ENCODE results near the gene SPTB.
"Not testable (repeated sequence)": the region's sequence is repeated elsewhere in the genome, so short reads cannot be mapped to it uniquely, and the experiment has no call there.

Gene SPTB

DNA sequence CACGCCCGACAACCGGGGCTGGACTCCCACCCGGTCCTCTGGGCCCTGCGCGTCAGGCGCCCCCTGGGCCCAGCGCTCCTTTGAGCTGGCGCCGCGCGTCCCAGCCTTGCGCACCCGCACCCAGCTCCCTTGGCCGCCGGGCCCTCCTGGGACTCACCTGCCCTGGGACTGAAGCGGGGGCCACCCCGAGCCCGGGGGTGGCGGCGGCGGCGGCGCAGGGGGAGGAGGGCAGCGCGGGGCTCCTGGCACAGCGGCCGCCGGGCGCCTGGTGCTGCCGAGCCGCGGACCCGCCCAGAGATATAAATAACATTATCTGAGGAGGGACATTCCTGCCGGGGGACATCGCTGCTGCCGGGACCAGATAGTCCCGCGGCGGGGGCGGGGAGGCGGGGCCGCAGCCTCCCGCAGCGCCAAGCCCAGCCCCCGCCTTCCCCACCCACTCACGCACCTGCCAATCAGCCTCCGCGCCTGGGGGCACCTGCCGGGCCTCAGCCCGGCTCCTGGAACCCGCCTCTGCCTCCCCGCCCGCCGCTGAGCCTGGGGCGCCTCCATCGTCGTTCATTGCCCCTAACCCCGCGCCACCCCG lies at the start of gene SPTB:
Gene SPTB, minus strand, starts transcription at position 273 of the 586 bp plus-strand sequence. CDS start 56,813 bp downstream, outside the sequence.
- peak; percentile 45 to 63 for DNase-seq (ENCODE audit: low read depth in 2 of 2)

DNA sequence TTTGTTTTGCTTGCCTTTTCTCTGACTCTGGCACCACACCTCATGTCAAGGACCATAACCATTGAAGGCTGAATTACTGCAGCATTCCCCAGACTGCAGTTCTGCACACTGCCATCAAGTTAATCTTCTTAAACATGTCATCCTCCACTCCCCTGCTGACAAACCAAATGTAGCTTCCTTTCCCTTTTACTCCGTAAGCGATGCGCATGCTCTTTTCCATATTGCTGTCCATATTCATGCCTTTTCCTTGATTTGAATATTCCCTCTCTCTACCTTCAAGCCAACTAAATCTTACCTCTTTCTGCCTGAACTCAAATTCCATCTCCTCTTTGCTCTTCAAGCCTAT lies 49.3 kb upstream of the SPTB start:
- DNase-seq (ENCODE audit: low read depth in 2 of 2), result no peak

DNA sequence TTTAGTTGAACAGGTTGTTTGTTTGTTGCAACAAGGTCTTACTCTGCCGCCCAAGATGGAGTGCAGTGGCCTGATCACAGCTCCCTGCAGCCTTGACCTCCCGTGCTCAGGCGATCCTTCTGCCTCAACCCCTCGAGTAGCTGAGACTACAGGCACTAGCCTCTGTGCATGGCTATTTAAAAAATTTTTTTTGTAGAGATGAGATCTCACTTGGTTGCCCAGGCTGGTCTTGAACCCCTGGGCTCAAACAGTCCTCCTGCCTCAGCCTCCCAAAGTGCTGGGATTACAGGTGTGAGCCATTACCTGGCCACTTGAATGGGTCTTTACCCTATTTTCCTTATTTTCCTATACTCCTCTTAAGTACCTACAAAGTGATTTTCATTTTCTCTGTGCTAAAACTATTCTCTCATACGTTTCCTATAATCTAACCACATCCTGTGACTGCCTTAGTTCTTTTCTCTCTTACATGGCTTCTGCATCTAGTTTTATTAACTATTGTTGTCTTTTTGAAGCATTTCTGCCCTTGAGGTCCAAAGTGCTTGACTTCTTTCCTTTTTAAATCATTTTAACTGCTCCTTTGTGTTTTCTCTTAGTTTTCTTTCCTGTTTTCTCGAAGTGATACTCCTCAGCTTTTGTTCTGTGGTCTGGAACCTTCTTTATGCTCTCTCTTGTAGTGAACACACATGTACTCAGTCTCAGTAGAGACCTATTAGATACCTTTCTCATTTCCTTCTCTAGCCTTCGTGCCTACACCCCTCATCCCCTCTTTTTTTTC lies 48.7 kb upstream of the SPTB start:
- DNase-seq (ENCODE audit: low read depth in 2 of 2), result no peak

DNA sequence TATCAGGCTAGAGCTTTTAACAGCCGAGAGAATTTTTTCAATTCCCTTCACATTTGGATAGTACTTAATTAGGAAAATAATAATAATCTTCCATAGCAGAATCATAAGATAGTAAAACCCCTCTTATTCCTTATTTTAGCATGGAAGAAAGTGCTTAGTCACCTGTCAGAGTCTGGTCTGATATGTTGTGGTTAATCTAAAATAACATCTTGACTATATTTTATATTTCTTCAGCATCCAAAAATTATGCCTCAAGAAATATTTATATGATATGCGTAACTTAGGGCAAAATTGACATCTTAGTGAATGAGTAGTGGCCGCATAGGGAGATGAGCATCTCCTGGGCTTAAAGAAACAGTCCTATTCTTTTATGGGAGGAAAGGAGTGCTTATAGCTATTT lies 47.3 kb upstream of the SPTB start:
- DNase-seq (ENCODE audit: low read depth in 2 of 2), result no peak

DNA sequence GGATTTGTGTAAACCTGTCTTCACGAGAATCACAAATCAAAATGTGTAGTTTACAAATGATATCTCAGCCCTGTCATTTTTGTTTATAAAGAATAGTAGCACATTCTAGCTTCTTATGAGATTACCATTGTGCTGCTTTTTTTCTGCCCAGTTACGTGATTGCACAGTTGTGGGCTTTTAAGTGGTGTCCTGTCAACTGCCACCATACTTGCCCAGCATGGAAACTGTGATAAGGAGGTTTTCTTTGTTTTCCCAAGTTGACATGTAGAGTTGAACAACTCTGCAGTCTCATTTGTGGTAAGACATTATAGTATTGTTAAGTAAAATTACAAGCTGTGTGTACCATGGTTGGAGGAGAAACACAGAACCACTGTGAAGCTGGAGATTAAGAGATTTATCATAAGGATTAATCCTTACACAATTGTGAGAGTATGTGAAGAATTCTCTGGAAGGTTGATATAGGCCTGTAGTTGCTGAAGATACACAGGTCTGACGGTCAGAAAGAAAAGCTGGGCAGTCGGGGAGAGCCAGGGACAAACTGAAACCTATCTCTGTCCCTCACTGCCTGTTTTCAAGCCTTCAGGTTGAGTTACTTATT lies 46.8 kb upstream of the SPTB start:
- no peak for DNase-seq (ENCODE audit: low read depth in 2 of 2)

DNA sequence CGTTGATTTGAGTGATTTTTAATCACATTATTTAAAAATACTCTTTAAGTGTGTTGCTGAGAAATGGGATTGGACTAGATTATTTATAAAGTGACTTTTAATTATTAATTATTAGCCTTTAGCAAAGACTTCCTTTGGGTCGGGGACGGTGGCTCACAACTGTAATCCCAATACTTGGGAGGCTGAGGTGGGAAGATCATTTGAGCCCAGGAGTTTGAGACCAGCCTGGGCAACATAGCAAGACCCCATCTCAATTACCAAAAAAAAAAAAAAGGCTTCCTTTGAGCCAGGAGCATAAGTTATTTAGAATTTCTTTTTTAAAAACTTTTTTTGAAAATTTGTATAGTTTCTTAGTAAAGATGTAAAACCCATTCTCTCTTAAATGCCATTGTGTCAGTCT lies 43.3 kb upstream of the SPTB start:
- DNase-seq (ENCODE audit: low read depth in 2 of 2), result no peak

DNA sequence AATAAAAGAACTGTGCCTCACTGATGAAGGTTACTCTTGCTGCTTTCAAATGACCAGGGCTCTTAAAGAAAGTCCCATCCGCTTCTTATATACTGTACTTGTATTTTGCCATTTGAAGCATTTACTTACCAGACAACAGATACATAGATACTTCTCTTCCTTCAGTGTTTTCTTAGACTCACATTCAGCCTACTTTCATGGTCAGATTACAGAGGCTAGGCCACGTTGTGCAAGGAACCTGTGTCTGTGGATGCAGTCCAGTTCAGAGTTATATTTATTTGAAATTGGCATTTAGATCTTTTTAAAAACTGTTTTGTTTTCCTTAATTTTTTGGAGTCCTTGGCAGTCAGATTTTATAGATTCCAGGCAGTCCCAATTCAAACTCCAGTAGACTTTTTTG lies 40.8 kb upstream of the SPTB start:
- no peak for DNase-seq (ENCODE audit: low read depth in 2 of 2)

DNA sequence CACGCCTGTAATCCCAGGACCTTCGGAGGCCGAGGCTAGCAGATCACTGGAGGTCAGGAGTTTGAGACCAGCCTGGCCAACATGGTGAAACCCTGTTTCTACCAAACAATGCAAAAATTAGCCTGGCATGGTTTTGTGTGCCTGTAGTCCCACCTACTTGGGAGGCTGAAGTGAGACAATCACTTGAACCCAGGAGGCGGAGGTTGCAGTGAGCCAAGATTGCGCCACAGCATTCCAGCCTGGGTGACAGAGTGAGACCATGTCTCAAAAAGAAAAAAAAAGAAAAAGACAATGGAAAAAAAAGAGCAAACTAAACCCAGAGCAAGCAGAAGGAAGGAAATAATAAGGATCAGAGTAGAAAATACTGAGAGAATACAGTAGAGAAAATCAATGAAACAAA lies 39.9 kb upstream of the SPTB start:
- DNase-seq (ENCODE audit: low read depth in 2 of 2), result no peak

DNA sequence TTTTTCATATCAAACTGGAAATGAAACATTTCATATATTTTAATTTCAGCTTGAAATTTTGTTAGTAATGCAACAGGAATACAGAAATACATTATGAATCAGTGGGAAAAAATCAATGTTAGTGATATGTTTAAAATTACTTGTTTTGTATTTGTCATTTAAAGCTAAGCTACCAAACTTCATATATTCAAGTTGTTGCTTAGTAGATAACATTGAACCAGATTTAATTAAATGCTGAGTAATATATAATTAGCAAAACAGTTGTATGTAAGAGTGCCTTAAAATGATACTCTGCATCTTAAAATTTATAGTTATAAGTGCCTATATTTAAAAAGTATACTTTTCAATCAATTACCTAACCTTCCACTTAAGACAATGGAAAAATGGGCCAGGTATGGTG lies 39.5 kb upstream of the SPTB start:
- DNase-seq (ENCODE audit: low read depth in 2 of 2), result no peak

DNA sequence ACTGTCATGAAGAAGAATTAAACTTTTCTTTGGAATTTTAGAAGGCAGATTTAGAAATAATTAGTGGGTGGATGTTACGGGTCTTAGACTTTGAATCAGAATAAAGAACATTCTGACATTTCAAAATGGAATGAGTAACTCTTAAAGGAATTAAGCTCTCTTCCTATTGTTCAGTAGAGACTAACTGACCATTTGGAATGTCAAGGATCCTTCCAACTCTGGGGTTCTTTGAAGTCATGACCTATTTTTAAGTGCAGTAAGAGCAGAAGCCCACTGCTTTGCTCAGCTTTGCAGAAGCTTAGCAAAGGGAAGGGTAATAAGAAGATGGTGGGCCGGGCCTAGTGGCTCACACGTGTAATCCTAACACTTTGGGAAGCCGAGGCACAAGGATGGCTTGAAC lies 38.5 kb upstream of the SPTB start:
- no peak for DNase-seq (ENCODE audit: low read depth in 2 of 2)

DNA sequence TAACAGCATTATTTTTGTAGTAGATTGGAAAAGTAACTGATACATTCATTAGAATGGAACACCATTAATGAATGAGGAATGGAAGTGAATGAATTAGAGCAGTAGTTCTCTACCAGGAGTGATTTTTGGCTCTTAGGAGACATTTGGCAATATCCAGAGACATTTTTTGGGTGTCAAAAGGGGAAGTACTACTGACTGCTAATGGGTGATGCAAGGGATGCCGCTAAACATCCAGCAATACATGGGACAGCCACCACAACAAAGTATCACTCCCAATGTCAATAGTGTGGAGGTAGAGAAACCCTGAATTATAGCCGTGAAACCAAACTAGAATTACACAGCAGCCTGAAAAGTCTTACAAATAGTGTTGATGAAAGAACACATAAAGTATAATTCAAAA lies 36.1 kb upstream of the SPTB start:
- DNase-seq (ENCODE audit: low read depth in 2 of 2), result no peak

DNA sequence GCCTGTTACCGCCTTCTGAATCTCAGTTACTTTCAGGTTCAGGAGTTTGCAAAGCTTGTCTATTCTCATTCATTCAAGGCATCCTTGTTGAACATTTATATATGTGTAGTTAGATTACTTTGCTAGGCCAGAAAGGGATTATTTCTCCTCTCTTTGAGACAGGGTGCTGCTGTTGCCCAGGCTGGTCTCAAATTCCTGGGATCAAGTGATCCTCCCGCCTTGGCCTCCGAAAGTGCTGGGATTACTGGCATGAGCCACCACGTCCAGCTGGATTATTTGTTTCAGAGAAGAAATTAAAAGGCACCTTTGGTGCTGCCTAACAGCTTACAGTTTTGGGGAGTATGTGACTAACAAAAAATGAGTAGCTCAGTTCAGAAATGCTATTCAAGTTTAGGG lies 35.3 kb upstream of the SPTB start:
- no peak for DNase-seq (ENCODE audit: low read depth in 2 of 2)

DNA sequence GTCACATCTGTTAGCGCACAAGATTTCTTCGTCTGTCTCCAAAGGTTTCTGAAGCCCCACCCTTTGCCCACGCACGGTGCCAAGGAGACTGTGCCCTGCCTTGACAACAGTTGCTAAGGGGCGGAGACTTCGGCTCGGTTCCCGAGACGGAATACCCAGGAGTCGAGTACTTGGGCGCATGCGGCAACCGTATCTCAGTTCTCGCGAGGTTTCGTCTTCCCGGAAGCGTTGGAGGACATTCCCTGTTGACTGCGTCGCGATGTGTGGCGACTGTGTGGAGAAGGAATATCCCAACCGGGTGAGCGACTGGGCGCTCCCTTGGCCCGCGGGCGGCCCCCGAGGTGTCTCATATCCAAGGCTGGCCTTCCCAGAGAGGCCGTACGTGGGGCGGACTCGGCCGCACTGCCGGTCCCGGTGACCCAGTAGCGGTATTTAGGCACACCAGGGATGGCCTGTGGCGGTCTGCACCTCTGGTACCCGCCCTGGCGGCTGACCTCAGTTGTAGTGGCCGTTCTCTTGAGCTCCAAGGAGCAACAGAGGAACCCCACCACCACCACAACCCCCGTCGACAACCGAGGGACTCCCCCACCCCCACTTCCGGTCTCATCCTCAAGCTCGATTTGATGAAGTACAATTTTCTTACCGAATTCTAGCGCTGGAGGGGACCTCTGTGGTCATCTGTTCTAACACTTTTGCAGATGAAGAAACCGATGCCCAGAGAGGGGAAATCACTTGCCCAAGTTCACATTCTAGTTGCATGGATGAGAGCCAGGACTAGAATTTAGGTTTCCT lies 34.7 kb upstream of the SPTB start, which contains the start of gene CHURC1:
Gene CHURC1, plus strand, starts transcription at position 219 of the 792 bp plus-strand sequence. Its CDS starts 41 bp downstream, at position 260.
- peak; percentile 95 to 96 for DNase-seq (ENCODE audit: low read depth in 2 of 2)

DNA sequence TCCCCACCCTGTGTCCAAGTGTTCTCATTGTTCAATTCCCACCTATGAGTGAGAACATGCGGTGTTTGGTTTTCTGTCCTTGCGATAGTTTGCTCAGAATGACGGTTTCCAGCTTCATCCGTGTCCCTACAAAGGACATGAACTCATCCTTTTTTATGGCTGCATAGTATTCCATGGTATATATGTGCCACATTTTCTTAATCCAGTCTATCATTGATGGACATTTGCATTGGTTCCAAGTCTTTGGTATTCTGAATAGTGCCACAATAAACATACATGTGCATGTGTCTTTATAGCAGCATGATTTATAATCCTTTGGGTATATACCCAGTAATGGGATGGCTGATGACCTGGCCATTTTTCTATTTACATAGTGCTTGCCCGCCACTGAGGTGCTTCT lies 33.8 kb upstream of the SPTB start:
- DNase-seq (ENCODE audit: low read depth in 2 of 2), result not testable (repeated sequence)

DNA sequence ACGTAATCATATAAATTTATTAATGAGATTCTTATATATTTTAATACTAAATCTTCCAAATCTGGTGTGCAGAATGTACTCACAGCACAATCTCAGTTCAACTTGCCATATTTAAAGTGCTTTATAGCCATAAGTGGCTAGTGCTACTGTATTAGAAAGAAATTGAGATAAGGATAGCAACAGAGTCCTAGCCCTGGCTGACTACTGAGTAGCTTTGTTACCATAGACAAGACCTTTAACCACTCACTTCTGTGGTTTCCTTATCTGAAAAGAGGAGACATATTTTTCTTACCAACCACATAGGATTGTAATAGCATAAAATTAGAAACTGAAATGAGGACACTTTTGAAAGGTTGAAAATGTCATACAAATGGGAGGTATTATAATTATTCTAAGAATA lies 32.6 kb upstream of the SPTB start:
- no peak for DNase-seq (ENCODE audit: low read depth in 2 of 2)

DNA sequence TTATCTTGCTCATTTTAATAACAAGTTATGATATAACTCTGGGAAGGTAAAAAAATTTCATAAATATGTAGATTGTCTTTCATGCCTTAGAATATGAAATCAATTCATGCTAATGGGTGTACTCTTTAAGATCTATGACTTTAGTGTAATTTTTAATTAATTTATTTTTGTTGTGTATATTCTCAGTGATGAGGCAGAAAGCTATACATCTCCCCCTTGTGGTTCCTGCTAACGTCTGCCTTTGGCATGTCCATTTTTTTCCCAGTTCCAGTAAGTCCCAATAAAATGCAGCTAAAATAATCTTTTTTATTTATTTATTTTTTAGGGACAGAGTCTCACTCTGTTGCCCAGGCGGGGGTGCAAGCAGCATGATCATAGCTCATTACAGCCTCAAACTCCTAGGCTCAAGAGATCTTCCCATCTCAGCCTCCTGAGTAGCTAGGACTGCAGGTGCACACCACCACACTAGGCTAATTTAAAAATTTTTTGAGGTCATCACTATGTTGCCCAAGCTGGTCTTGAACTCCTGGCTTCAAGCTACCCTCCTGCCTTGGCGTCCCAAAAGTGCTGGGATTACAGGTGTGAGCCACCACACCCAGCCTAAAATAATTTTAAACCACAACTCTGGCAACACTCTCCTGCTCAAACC lies 31.3 kb upstream of the SPTB start:
- DNase-seq (ENCODE audit: low read depth in 2 of 2), result no peak

DNA sequence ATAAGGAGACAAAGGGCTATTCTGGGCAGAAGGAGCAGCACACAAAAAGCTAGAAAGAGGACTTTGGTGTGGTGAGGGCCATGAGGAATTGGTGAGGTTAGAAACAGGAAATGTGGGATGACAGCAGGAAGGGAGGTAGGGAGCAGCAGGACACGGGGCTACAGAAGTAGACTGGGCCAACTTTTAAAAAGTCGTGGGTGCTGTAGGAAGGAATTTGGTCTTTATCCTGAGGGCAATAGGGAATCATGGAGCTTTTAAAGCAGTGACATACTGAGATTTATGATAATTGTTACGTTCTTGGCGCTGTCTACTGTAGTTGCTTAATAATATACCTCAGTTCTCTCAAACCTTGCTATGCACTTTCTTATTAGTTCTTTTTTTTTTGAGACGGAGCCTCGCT lies 26.3 kb upstream of the SPTB start:
- no peak for DNase-seq (ENCODE audit: low read depth in 2 of 2)

DNA sequence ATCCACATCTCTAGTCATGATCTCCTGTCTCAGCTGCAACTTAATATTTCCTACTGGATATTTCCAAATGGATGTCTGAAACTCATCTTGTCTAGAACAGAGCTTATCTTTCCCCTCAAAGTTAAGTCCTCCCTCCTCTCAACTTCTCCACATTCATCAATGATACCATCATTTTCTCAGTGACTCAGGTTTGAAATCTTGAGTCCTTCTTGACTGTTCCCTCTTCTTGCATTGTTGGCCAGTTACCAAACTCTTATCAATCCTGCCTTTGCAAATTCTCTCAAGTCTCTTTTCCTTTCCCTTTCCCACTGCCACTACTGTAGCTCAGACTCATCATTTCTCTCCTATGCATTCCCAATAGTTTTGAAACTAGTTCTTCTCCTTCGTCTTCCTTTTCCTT lies 20.3 kb upstream of the SPTB start:
- no peak for DNase-seq (ENCODE audit: low read depth in 2 of 2)

DNA sequence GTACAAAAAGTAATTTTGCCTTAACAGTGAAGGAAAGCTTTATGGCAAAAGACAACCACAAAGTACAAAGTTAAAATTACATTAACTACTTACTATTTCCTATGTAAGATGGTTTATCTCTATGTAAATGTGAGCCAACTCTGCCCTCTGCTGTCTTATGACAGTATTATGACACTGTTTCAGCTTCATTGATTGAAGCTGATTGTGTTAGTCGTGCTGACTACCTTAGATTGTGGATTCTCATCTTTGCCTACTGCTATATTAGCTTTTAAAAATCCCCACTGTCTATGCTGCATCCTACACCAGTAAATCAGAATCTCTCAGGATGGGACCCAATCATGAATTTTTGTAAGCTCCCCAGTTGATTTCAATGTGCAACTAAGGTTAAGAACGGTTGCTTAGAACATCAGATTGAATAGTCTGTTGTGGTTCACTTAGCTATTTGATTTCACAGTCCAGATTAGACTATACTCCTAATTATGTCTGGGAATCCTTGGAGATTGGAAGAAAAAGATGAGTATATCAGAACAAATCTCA lies 12.2 kb upstream of the SPTB start:
- DNase-seq (ENCODE audit: low read depth in 2 of 2), result no peak

DNA sequence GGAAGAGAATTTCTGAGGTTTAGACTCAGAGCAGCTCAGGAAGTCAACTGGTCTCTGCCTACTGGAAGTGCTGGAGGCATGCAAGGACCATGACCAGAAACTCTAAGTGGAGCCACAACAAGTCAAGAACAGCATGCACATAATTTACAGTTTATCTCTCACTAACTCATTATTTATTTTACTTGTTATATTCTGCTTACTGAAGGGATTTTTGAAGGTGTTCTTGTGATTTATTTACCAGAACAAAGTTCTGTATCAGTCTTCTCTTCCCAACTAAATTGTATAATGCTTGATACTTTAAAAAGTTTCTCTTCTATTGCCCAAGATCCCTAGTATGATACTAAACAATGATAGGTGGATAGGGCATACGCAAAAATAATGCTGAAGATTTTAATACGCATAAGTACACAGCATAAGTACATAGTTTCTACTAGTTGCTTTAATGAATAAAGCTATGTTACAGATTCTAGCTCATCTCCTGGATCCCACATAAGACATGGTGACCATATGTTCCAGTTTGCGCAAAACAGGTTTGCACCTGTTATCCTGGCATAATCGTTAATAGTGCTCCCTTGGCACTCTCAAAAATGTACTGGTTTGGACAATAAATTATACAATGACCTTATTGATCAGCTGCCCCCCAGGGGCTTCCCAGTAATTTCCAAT lies 11.6 kb upstream of the SPTB start:
- DNase-seq (ENCODE audit: low read depth in 2 of 2), result no peak

DNA sequence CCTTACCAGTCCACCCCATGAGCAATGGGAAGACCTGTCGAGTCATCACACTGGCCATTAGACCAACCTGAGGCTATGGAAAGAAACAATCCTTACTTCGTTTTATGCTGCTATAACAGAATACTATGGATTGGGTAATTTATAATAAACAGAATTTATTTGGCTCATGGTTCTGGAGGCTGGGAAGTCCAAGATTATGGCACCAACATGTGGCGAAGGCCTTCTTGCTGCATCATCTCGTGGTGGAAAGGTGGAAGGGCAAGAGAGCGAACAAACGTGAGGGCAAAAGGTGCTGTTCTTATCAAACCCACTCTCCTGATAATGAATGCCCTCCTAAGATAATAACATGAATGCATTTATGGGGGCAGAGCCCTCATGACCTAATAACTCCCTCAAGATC lies 9.6 kb upstream of the SPTB start:
- DNase-seq (ENCODE audit: low read depth in 2 of 2), result no peak

Data from stimulated activated CD8-positive, alpha-beta memory T cell treated with anti-CD3 and anti-CD28 coated beads, Interleukin-15, amount 100 ng/mL, for 48 hours (primary cell).